Epithelial cell of esophagus (primary cell): ENCODE measurements around the gene NLGN4Y.

Experiments
- DNase-seq: peaks from one replicate; pipeline ENCODE4 v3.0.0; 2010; ENCODE audit warnings: low read depth
- H3K4me3 ChIP-seq: 2 replicates; pipeline ENCODE4 v1.5.1; 2011; ENCODE audit warnings: mild to moderate bottlenecking, low read length, control low read depth
- TF ChIP-seq, protein P1 (sequence below): IDR thresholded peaks from 2 replicates; pipeline ENCODE4 v1.5.1; 2011; ENCODE audit warnings: low read depth, mild to moderate bottlenecking, low read length, control low read depth, inconsistent platforms; ENCODE audit not compliant: insufficient read depth; ENCODE audit errors: missing control alignments

NLGN4Y gene

DNA sequence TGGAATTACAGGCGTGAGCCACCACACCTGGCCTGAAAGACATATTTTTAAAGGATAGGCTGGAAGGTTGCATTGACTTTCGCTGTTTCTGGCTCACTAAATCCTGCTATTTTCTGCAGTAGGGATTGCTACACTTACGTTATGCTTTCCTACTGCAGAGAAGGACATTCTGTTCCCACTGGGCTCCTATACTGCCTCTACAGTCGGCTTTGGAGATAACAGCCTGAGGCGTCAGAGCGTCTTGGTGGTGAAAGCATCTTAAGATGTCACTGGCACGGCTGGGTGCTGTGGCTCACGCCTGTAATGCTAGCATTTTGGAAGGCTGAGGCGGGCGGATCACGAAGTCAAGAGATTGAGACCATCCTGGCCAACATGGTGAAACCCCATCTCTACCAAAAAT lies 77.0 kb downstream of the NLGN4Y start:
- no peak for DNase-seq
- TF ChIP-seq, protein P1, sequence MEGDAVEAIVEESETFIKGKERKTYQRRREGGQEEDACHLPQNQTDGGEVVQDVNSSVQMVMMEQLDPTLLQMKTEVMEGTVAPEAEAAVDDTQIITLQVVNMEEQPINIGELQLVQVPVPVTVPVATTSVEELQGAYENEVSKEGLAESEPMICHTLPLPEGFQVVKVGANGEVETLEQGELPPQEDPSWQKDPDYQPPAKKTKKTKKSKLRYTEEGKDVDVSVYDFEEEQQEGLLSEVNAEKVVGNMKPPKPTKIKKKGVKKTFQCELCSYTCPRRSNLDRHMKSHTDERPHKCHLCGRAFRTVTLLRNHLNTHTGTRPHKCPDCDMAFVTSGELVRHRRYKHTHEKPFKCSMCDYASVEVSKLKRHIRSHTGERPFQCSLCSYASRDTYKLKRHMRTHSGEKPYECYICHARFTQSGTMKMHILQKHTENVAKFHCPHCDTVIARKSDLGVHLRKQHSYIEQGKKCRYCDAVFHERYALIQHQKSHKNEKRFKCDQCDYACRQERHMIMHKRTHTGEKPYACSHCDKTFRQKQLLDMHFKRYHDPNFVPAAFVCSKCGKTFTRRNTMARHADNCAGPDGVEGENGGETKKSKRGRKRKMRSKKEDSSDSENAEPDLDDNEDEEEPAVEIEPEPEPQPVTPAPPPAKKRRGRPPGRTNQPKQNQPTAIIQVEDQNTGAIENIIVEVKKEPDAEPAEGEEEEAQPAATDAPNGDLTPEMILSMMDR, result no peak
- no peak overlapping the region for H3K4me3 ChIP-seq

DNA sequence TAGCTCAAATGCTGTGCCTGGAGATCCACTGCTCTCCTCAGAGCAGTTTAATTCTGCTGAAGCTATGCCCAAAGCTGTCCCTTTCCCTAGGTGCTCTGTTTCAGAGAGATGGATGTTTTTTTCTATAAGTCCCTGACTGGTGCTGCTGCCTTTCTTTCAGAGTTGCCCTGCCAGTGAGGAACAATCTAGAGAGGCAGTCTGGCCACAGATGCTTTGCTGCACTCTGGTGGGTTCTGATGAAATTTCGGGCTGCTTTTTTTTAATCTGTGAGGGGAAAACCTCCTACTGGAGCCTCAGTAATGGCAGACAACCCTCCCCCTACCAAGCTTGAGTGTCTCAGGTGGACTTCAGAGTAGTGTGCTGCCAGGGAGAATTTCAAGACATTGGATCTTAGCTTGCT lies 93.3 kb downstream of the NLGN4Y start:
- H3K4me3 ChIP-seq, result no peak overlapping the region
- DNase-seq, result no peak
- TF ChIP-seq, protein P1, result no peak

DNA sequence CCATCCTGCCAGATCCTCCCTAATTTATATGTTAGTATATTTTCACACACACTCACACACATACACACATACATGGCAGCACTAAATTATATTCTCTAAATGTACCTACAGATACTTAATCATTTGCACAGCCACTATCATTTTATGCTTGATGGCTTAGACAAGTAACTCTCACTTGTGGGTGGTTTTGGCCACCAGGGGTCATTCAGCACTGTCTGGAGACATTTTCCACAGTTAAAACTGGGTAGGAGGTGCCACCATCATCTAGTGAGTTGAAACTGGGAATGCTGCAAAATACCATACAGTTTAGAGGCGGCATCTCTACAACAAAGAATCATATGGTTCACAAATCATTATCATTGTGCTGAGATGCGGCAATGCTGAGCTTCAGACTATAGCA lies 94.2 kb downstream of the NLGN4Y start:
- no peak overlapping the region for H3K4me3 ChIP-seq
- no peak for DNase-seq
- TF ChIP-seq, protein P1, result no peak

GRCh38 chrY:14628208-14628607 lies 103.9 kb downstream of the NLGN4Y start:
- TF ChIP-seq, protein P1, result no peak
- H3K4me3 ChIP-seq, result no peak overlapping the region
- DNase-seq, result no peak

DNA sequence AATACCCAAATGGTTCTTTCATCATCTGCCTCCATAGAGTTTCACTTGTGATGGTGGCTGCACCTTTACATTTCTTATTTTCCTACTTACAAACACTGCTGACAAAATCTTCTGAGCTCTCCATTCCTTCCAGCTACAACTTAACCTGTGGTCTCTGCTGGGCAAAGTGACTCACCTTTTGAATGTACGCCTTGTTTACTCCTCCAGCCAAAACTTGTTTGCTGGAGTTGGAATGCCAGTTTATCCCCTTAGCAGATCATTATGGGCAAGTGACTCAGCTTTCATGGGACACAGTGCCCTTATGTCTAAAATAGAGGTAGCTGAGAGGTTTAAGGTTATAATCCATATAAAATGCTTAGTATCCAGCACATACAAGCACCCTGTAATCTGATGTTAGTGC lies 107.3 kb downstream of the NLGN4Y start:
- H3K4me3 ChIP-seq, result no peak overlapping the region
- peak; percentile 88 for DNase-seq
- TF ChIP-seq, protein P1, result no peak

- TF ChIP-seq, protein P1, result no peak
- no peak for DNase-seq
- H3K4me3 ChIP-seq, result no peak overlapping the region
These were observed 109.4 kb downstream of the NLGN4Y start for GRCh38 chrY:14633718-14634117.

DNA sequence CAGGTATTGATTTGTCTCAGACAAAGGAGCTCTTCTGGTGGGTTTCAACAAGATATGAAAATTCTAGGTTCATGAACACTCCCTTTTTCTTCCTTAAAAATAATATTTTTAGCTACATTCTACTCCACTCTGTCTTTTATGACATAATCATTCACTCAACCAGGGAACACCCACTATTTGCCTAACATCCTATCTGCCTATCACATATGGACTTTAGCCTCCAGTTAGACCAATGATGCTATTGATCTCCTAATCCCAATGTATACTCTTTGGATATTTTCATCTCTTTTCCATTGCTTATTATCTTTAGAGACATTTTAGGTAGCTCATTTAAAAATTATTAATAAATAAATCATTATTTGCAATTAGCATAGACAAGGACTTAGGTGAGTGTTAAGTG lies 110.6 kb downstream of the NLGN4Y start:
- TF ChIP-seq, protein P1, result no peak
- no peak overlapping the region for H3K4me3 ChIP-seq
- DNase-seq, result no peak
